GM18858 (cell line): Measurements from ENCODE around the gene KIF26B.

Experiments
- ATAC-seq: cut with Tn5 transposase; IDR thresholded peaks from one replicate; pipeline ENCODE4 v1.9.1; 2021; ENCODE audit not compliant: unreplicated experiment

KIF26B gene

GRCh38 chr1:245168906-245169305, 14.1 kb downstream of the KIF26B start:
- no peak for ATAC-seq

- ATAC-seq = no peak
Observed at GRCh38 chr1:245169376-245169775, 14.6 kb downstream of the KIF26B start.

- ATAC-seq = no peak
Observed at GRCh38 chr1:245172026-245172425, 17.2 kb downstream of the KIF26B start.

GRCh38 chr1:245172829-245173228, 18.0 kb downstream of the KIF26B start:
- ATAC-seq = no peak

GRCh38 chr1:245173446-245174211, 18.8 kb downstream of the KIF26B start:
- no peak for ATAC-seq

- no peak for ATAC-seq
Observed at GRCh38 chr1:245177071-245177900, 22.5 kb downstream of the KIF26B start.

GRCh38 chr1:245179706-245180105, 24.9 kb downstream of the KIF26B start:
- ATAC-seq = no peak

DNA sequence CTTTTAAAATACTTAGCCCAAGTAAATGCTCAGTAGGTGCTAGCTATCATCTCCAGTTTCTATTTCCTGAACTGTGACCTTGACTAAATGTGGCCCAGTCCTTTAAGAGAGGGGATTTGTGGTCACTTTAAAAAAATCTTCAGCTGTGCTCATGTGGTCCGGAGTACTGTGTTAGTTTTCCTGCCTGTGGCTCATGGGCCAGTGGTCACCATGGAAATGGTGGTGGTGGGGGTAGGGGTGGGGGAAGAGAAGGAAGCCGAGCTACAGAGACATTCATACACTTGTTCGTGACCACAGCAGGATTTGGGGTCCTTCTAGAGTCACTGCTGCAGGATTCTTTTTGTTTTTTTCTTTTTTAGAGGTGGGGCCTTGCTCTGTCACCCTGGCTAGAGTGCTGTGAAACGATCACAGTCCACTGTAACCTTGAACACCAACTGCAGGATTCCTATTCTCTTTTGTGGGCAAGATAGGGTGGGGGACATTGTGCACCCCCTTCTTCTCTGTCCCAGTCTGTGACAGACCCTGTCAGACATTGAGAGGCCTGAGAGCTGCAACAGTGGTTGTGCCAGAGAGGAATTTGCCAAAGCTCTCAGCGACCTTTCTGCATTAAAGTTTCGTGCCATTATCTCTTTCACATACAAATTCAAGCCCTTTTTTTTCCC, 25.8 kb downstream of the KIF26B start:
- ATAC-seq = no peak

DNA sequence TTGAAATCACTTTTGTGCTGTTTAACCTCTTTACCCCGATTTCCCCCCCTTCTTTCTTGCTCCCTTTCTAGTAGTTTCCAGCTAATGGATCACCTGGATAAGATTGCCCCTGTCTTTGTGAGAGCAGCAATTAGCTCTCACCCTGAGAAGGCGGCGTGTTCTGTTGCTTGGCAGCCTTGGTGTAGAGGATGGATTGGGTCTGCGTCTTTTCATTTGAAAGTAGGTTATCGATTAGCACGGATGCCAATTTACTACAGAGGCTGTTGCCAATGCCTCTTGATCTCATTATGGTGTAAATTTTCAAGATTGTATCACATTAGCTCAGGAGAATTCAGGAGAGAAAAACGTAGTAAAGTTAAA, 26.4 kb downstream of the KIF26B start:
- ATAC-seq = no peak

DNA sequence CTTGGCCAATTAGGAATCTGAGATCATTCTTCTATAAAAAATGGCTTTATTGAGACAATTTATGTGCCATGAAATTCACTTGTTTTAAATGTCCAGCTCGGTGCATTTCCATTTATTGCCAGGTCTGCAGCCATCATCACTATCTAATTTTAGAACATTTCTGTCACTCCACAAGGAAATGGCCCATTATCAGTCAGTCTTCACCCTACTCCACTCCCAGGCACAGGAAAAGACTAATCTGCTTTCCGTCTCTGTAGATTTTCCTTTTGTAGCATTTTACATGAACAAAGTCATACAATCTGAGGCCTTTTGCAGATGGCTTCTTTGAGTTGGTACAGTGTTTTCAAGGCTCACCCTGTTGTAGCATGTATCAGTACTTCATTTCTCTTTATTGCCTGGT, 27.2 kb downstream of the KIF26B start:
- no peak for ATAC-seq

DNA sequence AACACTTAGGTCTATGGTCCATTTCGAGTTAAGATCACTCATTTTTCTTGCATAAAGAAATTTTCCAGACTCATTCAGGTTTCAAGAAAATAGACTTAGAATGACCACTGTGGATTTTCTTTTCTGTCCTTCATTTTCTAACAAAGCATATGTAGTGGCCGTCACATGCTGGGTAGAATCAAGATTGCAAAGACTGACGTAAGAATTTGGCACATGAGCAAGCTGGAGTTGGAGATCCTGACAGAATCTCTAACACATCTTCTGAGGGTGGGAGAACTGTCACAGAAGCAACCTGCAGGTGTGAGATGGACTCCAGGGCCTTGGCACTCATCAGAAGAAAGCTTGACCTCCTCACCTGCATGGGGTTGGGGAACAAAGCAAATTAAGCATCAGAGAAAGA, 28.6 kb downstream of the KIF26B start:
- no peak for ATAC-seq

DNA sequence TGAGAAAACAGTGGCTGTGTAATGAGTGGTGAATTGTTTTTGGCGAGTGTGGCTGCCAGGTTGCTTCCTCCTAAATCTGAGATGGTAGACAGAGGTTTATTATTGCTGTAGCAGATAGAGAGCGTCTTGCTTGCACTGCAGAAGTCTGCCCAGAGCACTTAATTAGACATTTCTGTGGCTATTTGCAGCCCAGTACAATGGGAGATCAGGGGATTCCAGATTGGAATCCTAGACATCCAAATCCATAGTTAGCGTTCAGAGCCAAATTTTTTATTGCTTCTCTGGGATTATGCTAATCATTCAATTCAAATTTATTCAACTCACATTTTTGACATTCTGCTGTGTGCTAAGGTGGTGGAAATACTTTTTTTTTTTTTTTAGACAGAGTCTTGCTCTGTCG, 30.0 kb downstream of the KIF26B start:
- ATAC-seq = no peak

GRCh38 chr1:245188403-245188802, 33.6 kb downstream of the KIF26B start:
- ATAC-seq = no peak

DNA sequence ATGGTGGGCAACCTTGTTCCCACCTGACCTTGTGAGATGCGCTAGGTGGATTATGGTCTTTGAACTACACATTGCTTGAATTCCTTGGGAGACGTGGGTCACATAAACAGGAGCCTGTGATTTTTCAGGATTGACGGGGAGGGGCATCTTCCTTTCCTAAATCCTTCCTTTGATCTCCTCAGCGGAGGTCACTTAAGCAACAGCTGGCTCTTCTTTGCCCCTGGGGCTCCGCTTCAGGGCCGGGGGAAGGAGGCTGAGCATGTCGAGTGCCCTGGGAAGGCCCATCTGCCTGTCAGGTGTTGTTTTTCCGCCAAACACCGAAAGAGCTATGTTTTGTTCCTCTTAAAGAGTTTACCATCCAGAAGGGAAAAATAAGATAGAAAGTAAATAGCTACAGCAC, 40.6 kb downstream of the KIF26B start:
- ATAC-seq = no peak

DNA sequence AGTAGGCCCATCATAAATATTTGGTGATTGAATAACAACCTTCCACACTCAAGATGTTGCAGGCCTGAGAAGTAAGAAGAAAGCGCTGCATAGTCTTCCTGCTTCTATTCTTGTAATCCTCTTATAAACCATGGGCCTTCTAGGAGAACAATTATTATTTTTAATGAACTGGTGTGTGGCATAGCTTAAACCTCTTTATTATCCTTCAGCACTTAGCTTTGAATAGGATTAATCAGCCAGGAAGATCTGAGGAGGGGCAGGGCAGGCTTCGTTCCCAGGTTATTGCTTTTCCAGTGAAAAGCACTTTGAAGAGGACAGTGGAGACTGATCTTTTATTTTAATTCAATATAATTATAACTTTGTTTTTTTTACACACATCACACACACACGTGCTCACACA, 42.3 kb downstream of the KIF26B start:
- ATAC-seq = no peak

- ATAC-seq = no peak
Observed at GRCh38 chr1:245197911-245198379, 43.2 kb downstream of the KIF26B start.

DNA sequence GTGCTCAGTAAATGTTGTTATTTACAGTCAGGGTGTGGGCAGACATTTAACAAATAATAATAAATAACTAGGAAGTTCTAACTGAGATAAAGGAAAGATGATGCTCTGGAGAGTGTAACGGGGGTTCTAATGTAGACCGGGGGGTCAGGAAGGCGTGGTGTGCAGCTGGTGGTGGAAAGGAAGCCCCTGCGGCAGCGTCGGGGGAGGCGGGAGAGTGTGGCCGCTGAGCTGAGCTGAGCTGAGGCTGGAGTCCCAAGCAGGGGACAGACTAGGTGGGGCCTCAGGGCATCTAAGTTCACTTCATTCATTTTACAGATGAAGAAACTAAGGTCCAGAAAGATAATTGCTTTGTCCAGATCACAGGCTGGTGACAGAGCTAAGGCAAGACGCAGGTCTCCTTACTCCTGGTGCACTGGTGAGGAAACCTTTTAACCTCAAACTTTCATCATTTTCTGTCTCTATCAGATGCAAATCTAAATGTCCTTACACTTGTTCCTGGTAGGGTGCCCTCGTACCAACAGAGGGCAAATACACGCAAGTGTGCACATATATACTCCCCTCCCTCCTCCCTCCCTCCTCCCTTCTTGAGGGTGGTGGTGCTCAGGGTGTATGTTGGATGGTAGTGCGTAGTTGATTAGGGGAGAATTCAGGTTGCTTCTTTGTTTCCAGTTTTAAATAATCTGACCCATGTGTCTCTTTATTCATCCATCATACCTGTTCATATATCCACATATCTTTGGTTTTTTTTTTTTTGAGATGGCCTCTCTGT, 44.1 kb downstream of the KIF26B start:
- no peak for ATAC-seq

DNA sequence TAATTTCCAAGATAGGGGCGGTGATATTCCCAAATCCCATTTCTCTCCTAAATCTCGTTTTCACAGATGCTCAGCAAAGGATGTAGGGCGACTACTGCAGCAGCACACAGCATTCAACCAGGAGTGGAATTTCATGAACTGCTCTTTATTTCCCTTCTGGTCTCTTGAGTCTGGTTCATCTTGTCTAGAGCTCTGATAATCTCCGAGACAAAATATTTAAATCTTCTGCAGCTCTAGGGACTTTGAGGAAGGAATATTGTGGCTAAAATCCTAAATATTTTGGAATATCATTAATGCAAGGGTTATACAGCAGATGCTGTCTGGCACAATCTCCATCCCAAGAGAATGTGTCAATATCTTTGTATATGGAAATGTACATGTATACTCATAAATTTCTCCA, 45.4 kb downstream of the KIF26B start:
- ATAC-seq = no peak

GRCh38 chr1:245201201-245201600, 46.4 kb downstream of the KIF26B start:
- no peak for ATAC-seq

- ATAC-seq = no peak
Observed at GRCh38 chr1:245201827-245202226, 47.0 kb downstream of the KIF26B start.

GRCh38 chr1:245205396-245205795, 50.6 kb downstream of the KIF26B start:
- no peak for ATAC-seq
